Spleen (tissue), 7 donors: ENCODE results near the gene SLC7A5.

Experiments used
- CTCF ChIP-seq, 11 experiments: fragments of 200-600 bp in 7 of 11; fragments of 450-650 bp in 4 of 11; sonication (generic) in 4 of 11; IDR thresholded peaks in 8 of 11; conservative IDR thresholded peaks in 3 of 11; 1 replicate in 7 of 11; 2 replicates in 4 of 11; pipeline versions ENCODE4 v1.4.0 to v1.8.0; 2016 to 2021; ENCODE audit warnings: antibody characterized with exemption in 11 of 11, inconsistent platforms in 4 of 11, mild to moderate bottlenecking in 1 of 11
- POLR2AphosphoS5 ChIP-seq, 3 donors: sonication (generic); formaldehyde crosslinking; IDR thresholded peaks; one replicate each; pipeline ENCODE4 v1.5.1; 2017; ENCODE audit warnings: antibody characterized with exemption in 3 of 3
- donor health status: DM: no; HTN: no; CAD: no; lungs with moderate emphysema.
- donor health status: DM: no; HTN: no; CAD: no.
- donor health status: DM: no; HTN: no; CAD: no.

- TF ChIP-seq POLR2AphosphoS5 (IDR thresholded peaks at IDR 0.05) = no peak
- no peak for TF ChIP-seq CTCF (IDR thresholded peaks at IDR 0.05 in 8 of 11, conservative IDR thresholded peaks at IDR 0.05 in 3 of 11)
Measured at GRCh38 chr16:87806261-87806640, 63.1 kb downstream of the SLC7A5 start.
